ENCODE results near the gene PRKAA2.

The PRKAA2 gene

DNA sequence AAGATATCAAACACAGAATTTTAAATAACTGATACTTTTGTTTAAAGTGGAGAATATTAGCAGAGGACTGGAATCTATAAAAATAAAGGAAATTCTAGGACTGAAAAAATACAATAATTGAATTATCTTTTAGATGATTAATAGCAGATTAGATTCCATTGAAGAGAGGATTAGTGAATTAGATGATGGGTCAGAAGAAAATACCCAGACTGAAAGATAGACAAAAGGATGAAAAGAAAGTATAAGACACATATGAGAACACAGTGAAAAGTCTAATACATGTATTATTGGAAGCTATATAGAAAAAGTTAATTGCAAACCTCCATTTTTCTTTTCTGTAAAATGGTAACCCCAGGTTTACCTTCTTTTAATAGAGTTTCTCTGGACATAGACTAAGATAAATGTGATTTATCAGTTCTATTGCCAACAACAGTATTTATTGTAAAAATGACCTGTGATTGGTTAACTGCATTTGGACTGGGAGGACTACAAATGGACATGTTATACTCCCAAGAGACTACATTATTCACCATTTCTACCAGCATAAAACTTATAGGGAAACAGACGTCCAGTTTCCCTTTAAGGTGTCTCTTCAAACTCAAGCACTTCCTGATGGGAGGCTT lies 11.0 kb downstream of the PRKAA2 start:
- DNase-seq (ENCODE audit: insufficient read length, low spot score): no peak
- FAIRE-seq: no peak
- TF ChIP-seq, protein P1, sequence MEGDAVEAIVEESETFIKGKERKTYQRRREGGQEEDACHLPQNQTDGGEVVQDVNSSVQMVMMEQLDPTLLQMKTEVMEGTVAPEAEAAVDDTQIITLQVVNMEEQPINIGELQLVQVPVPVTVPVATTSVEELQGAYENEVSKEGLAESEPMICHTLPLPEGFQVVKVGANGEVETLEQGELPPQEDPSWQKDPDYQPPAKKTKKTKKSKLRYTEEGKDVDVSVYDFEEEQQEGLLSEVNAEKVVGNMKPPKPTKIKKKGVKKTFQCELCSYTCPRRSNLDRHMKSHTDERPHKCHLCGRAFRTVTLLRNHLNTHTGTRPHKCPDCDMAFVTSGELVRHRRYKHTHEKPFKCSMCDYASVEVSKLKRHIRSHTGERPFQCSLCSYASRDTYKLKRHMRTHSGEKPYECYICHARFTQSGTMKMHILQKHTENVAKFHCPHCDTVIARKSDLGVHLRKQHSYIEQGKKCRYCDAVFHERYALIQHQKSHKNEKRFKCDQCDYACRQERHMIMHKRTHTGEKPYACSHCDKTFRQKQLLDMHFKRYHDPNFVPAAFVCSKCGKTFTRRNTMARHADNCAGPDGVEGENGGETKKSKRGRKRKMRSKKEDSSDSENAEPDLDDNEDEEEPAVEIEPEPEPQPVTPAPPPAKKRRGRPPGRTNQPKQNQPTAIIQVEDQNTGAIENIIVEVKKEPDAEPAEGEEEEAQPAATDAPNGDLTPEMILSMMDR (IDR thresholded peaks at IDR 0.05; ENCODE audit: insufficient read depth, missing control alignments): no peak

DNA sequence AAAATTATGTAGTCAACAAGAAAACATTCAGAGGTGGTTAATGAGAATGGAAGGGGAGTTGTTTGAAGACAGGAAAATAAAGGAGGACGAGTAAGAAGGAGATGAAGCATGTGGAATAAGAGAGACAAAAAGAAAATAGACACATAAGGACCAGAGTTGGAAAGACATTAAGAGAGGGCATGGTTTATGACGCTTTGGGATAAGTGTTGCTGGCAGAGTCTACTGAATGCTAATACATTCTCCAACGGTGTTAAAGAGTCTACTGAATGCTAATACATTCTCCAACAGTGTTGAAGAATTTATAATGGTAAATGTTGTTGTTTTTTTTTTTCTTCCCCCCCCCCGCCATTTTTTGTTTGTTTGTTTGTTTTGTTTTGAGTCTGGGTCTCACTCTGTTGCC lies 13.1 kb downstream of the PRKAA2 start:
- FAIRE-seq: no peak

DNA sequence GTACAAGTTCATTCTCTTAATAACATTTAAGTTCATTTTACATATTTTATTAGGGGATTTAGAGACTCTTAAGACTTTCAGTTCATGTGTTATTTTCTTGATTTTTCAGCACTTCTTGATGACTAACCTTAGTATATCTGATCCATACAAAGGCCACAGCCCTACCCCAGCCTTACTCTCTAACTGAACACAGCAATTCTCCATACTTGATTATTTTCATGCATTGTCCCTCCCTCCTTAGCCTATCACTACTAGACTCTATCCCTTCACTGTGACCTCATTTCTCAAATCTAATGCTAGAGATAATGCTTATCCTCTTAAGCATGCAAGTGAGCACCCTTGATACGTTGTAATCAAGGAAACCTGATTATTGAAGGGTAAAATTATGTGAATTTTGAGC lies 15.2 kb downstream of the PRKAA2 start:
- TF ChIP-seq, protein P1 (IDR thresholded peaks at IDR 0.05; ENCODE audit: insufficient read depth, missing control alignments): no peak
- DNase-seq (ENCODE audit: insufficient read length, low spot score) (peak; percentile 36), FAIRE-seq (peak; percentile 97)

More for the DNA sequence above, 13.1 kb downstream of the PRKAA2 start:
- TF ChIP-seq, protein P1 (IDR thresholded peaks at IDR 0.05; ENCODE audit: insufficient read depth, missing control alignments): no peak
- no peak for DNase-seq (ENCODE audit: insufficient read length, low spot score)

DNA sequence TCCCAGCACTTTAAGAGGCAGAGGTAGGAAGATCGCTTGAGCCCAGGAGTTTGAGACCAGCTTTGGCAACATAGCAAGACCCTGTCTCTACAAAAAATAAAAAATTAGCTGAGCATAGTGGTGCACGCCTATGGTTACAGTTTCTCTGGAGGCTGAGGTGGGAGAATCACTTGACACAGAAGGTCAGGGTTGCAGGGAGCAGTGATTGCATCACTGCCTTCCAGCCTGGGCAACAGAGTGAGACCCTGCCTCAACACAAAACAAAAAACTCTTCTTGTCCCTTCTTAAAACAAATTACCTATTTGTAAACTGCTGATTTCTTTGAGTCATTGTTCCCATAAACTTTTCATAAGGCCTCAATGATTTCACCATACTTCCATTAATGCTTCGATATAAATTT lies 18.7 kb downstream of the PRKAA2 start:
- no peak for DNase-seq (ENCODE audit: insufficient read length, low spot score)
- FAIRE-seq: no peak
- TF ChIP-seq, protein P1 (IDR thresholded peaks at IDR 0.05; ENCODE audit: insufficient read depth, missing control alignments): no peak

DNA sequence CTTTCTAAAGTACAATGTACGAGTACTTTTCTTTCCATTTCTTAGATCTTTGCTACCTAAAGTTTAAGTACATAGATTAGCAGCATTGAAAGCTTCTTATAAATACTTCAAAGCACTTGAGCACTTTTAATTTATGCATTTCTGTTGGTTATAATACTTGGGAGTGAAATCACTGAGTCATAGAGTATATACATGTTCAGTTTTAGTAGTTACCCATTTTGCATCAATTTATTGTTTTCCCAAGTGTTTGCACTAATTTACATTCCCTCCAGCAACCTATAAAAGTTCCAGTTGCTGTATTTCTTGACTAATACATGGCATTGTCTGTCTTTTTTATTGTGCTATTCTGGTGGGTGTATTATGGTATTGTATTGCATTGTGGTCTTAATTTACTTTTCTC lies 20.3 kb downstream of the PRKAA2 start:
- FAIRE-seq: no peak
- no peak for DNase-seq (ENCODE audit: insufficient read length, low spot score)
- TF ChIP-seq, protein P1 (IDR thresholded peaks at IDR 0.05; ENCODE audit: insufficient read depth, missing control alignments): no peak

DNA sequence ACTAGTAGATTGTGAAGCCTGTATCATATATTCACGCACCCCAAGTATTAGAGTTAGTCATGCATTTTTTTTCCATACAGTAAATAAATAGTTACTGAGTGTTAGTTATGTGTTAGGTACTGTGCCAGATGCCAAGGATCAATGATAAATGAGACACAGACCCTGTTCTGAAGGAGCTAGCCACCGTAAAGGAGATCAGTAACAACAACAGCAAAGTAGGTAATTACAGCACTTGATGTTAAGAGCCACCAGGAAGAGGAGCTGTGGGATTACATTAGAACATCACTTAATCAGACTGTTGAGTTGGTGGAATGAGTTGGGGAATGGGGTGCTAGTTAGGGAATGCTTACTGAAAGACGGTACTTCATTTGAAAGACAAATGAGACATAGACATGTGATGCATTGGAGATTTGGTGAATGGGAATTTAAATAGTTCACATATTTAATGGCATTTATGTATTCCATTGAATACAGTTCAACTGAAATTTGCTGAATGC lies 21.0 kb downstream of the PRKAA2 start:
- peak; percentile 82 for FAIRE-seq

DNA sequence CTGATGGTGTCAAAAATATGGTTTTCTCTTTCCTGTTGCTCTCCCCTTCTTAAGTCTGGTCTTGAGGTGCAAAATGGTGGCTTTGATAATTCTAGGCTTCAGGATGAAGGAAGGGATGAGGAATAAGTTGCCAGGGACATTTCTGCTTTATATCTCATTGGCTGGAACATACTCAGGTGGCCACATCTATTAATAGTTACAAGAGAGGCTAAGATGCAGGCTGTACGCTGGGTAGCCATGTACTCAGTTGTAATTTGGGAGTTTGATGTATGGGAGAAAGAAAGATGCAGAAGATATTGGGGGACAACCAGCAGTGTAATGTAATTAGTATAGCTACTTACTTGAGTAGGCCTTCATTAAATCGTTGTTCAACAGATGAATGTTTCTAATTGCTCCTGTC lies 25.2 kb downstream of the PRKAA2 start:
- DNase-seq (ENCODE audit: insufficient read length, low spot score): no peak
- TF ChIP-seq, protein P1 (IDR thresholded peaks at IDR 0.05; ENCODE audit: insufficient read depth, missing control alignments): no peak
- FAIRE-seq: no peak

More for the DNA sequence above, 21.0 kb downstream of the PRKAA2 start:
- TF ChIP-seq, protein P1 (IDR thresholded peaks at IDR 0.05; ENCODE audit: insufficient read depth, missing control alignments): peak; percentile 10
- no peak for DNase-seq (ENCODE audit: insufficient read length, low spot score)
